SK-N-SH (cell line): ENCODE measurements around the gene VIM. TPM values are rescaled to one million over a fixed set of nuclear protein-coding genes. Genes with fewer than 3 reads are reported as not detected.

Experiments
- CTCF ChIA-PET: fragments of 300-600, 350-600 bp; formaldehyde crosslinking; extraction: SDS; loops from one replicate; lab custom pipeline; 2021; lab: Yijun Ruan, JAX
- POLR2A ChIA-PET: fragments of 350-600 bp; sonication (Branson Sonifier 250); formaldehyde crosslinking; extraction: SDS; loops from one replicate; lab custom pipeline; 2020; ENCODE audit warnings: antibody characterized with exemption, inconsistent platforms; lab: Yijun Ruan, JAX
- DNase-seq: peaks from one replicate; pipeline ENCODE4 v3.0.0; 2012
- H2AFZ ChIP-seq: fragments of 200-600 bp; sonication (generic); 2 replicates; pipeline ENCODE4 v1.8.1; 2016; ENCODE audit warnings: antibody characterized with exemption, mild to moderate bottlenecking, low read depth
- H3F3A ChIP-seq: fragments of 200-600 bp; sonication (generic); replicated peaks from 2 replicates; pipeline ENCODE3; 2016; ENCODE audit warnings: antibody characterized with exemption, mild to moderate bottlenecking; ENCODE audit not compliant: insufficient read depth
- H3K27ac ChIP-seq, 2 experiments: fragments of 200-500 bp in 1 of 2; fragments of 200-600 bp in 1 of 2; sonication (Bioruptor generic) in 1 of 2; sonication (generic), shearing (Covaris generic) in 1 of 2; 2 replicates each; pipeline versions ENCODE4 v1.5.1 to v1.6.1; 2014 to 2016; ENCODE audit warnings: low read depth in 2 of 2, inconsistent platforms in 1 of 2, low read length in 1 of 2, mild to moderate bottlenecking in 1 of 2, mixed read lengths in 1 of 2
- H3K27me3 ChIP-seq: fragments of 200-600 bp; sonication (generic), shearing (Covaris generic); 2 replicates; pipeline ENCODE4 v1.6.1; 2016; ENCODE audit warnings: mixed run types; ENCODE audit not compliant: insufficient read depth
- H3K36me3 ChIP-seq, 2 experiments: fragments of 200-500 bp in 1 of 2; fragments of 200-600 bp in 1 of 2; sonication (Bioruptor generic) in 1 of 2; sonication (generic) in 1 of 2; replicated peaks in 1 of 2; 2 replicates each; pipeline versions ENCODE3 to v1.5.1; 2014 to 2016; ENCODE audit warnings: low read length in 1 of 2, mild to moderate bottlenecking in 1 of 2; ENCODE audit not compliant: insufficient read depth in 2 of 2, control insufficient read depth in 1 of 2
- H3K4me1 ChIP-seq, 2 experiments: fragments of 200-500 bp in 1 of 2; fragments of 200-600 bp in 1 of 2; sonication (Bioruptor generic) in 1 of 2; sonication (generic), shearing (Covaris generic) in 1 of 2; 2 replicates each; pipeline versions ENCODE4 v1.5.1 to v1.6.1; 2014 to 2016; ENCODE audit warnings: low read depth in 1 of 2, low read length in 1 of 2, mixed run types in 1 of 2; ENCODE audit not compliant: insufficient read depth in 2 of 2, control insufficient read depth in 1 of 2
- H3K4me2 ChIP-seq: fragments of 200-600 bp; sonication (generic), shearing (Covaris generic); 2 replicates; pipeline ENCODE4 v1.6.1; 2017; ENCODE audit warnings: mixed run types
- H3K4me3 ChIP-seq, 2 experiments: fragments of 200-500 bp in 1 of 2; fragments of 200-600 bp in 1 of 2; sonication (Bioruptor generic) in 1 of 2; sonication (generic), shearing (Covaris generic) in 1 of 2; 2 replicates each; pipeline versions ENCODE4 v1.5.1 to v1.8.1; 2014 to 2016; ENCODE audit warnings: low read depth in 2 of 2, inconsistent platforms in 1 of 2, low read length in 1 of 2, mild to moderate bottlenecking in 1 of 2, mixed read lengths in 1 of 2, moderate library complexity in 1 of 2
- H3K79me2 ChIP-seq: fragments of 200-600 bp; sonication (generic); 2 replicates; pipeline ENCODE4 v1.8.1; 2017; ENCODE audit warnings: mild to moderate bottlenecking; ENCODE audit not compliant: insufficient read depth
- H3K9ac ChIP-seq: fragments of 200-600 bp; sonication (generic); 2 replicates; pipeline ENCODE4 v1.6.1; 2017; ENCODE audit warnings: mixed run types
- H3K9me2 ChIP-seq: fragments of 200-600 bp; sonication (generic); 2 replicates; pipeline ENCODE4 v1.6.1; 2017; ENCODE audit warnings: mixed run types
- H3K9me3 ChIP-seq: fragments of 200-600 bp; sonication (generic); 2 replicates; pipeline ENCODE4 v1.6.1; 2017; ENCODE audit warnings: mixed run types, mild to moderate bottlenecking, moderate library complexity
- H4K20me1 ChIP-seq: fragments of 200-600 bp; sonication (generic); 2 replicates; pipeline ENCODE4 v1.6.1; 2017; ENCODE audit warnings: mild to moderate bottlenecking, mixed run types; ENCODE audit not compliant: insufficient read depth
- CTCF ChIP-seq: fragments of 200-600 bp; sonication (generic); IDR thresholded peaks from 2 replicates; pipeline ENCODE4 v1.6.1; 2017; ENCODE audit warnings: antibody characterized with exemption, mild to moderate bottlenecking, moderate library complexity
- ELF1 ChIP-seq: IDR thresholded peaks from 2 replicates; pipeline ENCODE4 v1.4.0; 2012
- EZH2phosphoT487 ChIP-seq: fragments of 200-600 bp; sonication (generic); IDR thresholded peaks from 2 replicates; pipeline ENCODE4 v1.6.1; 2017; ENCODE audit warnings: low read depth, mixed run types, mild to moderate bottlenecking, antibody characterized with exemption, moderate library complexity, borderline replicate concordance
- FOXM1 ChIP-seq: IDR thresholded peaks from 2 replicates; pipeline ENCODE4 v1.4.0; 2012; ENCODE audit warnings: low read depth, mild to moderate bottlenecking
- GATA2 ChIP-seq: sonication (generic); formaldehyde crosslinking; IDR thresholded peaks from 2 replicates; pipeline ENCODE4 v1.5.0; 2020; ENCODE audit warnings: mild to moderate bottlenecking, missing genetic modification reagents
- IRF3 ChIP-seq: fragments of 150-350 bp; IDR thresholded peaks from 2 replicates; pipeline ENCODE4 v1.6.1; 2016; ENCODE audit warnings: mild to moderate bottlenecking, low read depth, low read length
- MAX ChIP-seq: IDR thresholded peaks from 2 replicates; pipeline ENCODE4 v1.4.0; 2012; ENCODE audit warnings: low read depth
- MEF2A ChIP-seq: IDR thresholded peaks from 2 replicates; pipeline ENCODE4 v1.4.0; 2012; ENCODE audit warnings: low read depth, borderline replicate concordance
- MXI1 ChIP-seq: IDR thresholded peaks from 2 replicates; pipeline ENCODE4 v1.6.1; 2012; ENCODE audit warnings: mild to moderate bottlenecking, low read depth, low read length, improper control_type of control experiment
- NFIC ChIP-seq: IDR thresholded peaks from 2 replicates; pipeline ENCODE4 v1.4.0; 2012; ENCODE audit warnings: borderline replicate concordance
- NRF1 ChIP-seq: IDR thresholded peaks from 2 replicates; pipeline ENCODE4 v1.6.1; 2012; ENCODE audit warnings: low read depth, mild to moderate bottlenecking, low read length
- PBX3 ChIP-seq: IDR thresholded peaks from 2 replicates; pipeline ENCODE4; 2012
- POLR2AphosphoS5 ChIP-seq: IDR thresholded peaks from 2 replicates; pipeline ENCODE4 v1.6.1; 2012; ENCODE audit warnings: low read depth, low read length
- RAD21 ChIP-seq: IDR thresholded peaks from 2 replicates; pipeline ENCODE4 v1.6.1; 2012; ENCODE audit warnings: mild to moderate bottlenecking, low read length
- RCOR1 ChIP-seq: fragments of 150-350 bp; IDR thresholded peaks from 2 replicates; pipeline ENCODE4 v1.6.1; 2017; ENCODE audit warnings: antibody characterized with exemption, low read length
- REST ChIP-seq: IDR thresholded peaks from 2 replicates; pipeline ENCODE4 v1.6.1; 2012; ENCODE audit warnings: mild to moderate bottlenecking, low read depth, low read length, moderate library complexity
- RFX5 ChIP-seq: IDR thresholded peaks from 2 replicates; pipeline ENCODE4 v1.6.1; 2012; ENCODE audit warnings: mild to moderate bottlenecking, improper control_type of control experiment, low read length
- RXRA ChIP-seq: IDR thresholded peaks from 2 replicates; pipeline ENCODE4 v1.4.0; 2012; ENCODE audit warnings: low read depth, mild to moderate bottlenecking, borderline replicate concordance
- TCF12 ChIP-seq: IDR thresholded peaks from 2 replicates; pipeline ENCODE4 v1.4.0; 2012
- USF1 ChIP-seq: IDR thresholded peaks from 2 replicates; pipeline ENCODE4 v1.4.0; 2012; ENCODE audit warnings: low read depth, borderline replicate concordance
- YY1 ChIP-seq: IDR thresholded peaks from 2 replicates; pipeline ENCODE4 v1.4.0; 2012; ENCODE audit warnings: low read depth, mild to moderate bottlenecking
- ZBTB33 ChIP-seq: IDR thresholded peaks from 2 replicates; pipeline ENCODE4 v1.4.0; 2012; ENCODE audit warnings: low read depth, borderline replicate concordance
- WGBS: methylation state at CpG from one replicate; pipeline ENCODE4 v1.1.6; 2017; ENCODE audit warnings: low lambda C conversion rate; 5-methylcytosine and 5-hydroxymethylcytosine counted together
- polyA plus RNA-seq, 3 experiments: library from polyadenylated mRNA; depleted of rRNA; stranded (reverse); fragments of >200 nt; gene quantifications; 2 replicates each; pipeline ENCODE4 v1.2.3, GENCODE V29; 2012

The VIM gene
- polyA plus RNA-seq, 1 of the 3 experiments (the other 2 are of a cell fraction) = 5,016 TPM

- 2% methylated on average over 41 of the region's 72 CpGs for WGBS
- no peaks in the 10 kb centered on the region for H3K9me3 ChIP-seq
- peak; percentile 85 for DNase-seq
- no peak overlapping the region for H2AFZ ChIP-seq
- H3K27me3 ChIP-seq = no peaks in the 10 kb centered on the region
- peaks cover 0 to 13% of the 10 kb centered on the region in 2 experiments; a peak in 2 of 4 replicates for H3K4me1 ChIP-seq
- CTCF ChIA-PET = interaction anchor here (0.6 to 3.7 kb wide), 16 partner anchors 8 to 1223 kb away, joined by 3 to 30 read pairs (median 5); partner anchors contain the start of gene TRDMT1
- H3K9ac ChIP-seq = peak overlapping the region; percentile 100
- H3K79me2 ChIP-seq = peaks cover 74% of the 10 kb centered on the region
- H4K20me1 ChIP-seq = peaks cover 50% of the 10 kb centered on the region
- peaks cover 28 to 49% of the 10 kb centered on the region in 2 experiments for H3K36me3 ChIP-seq
- H3K9me2 ChIP-seq = no peaks in the 10 kb centered on the region
- peak overlapping the region; percentile 94 to 100 for H3K27ac ChIP-seq
- H3K4me3 ChIP-seq = peak overlapping the region; percentile 87 to 98
- H3K4me2 ChIP-seq = peak overlapping the region; percentile 88
- H3F3A ChIP-seq = peaks cover 62% of the 10 kb centered on the region
- POLR2A ChIA-PET = interaction anchor here (1.3 to 2.5 kb wide), 3 partner anchors 15 to 369 kb away, joined by 3 to 13 read pairs (median 4); partner anchors contain the start of gene TRDMT1
- TF ChIP-seq FOXM1 (no peak), RAD21 (no peak), TCF12 (no peak), ELF1 (no peak), EZH2phosphoT487 (no peak), USF1 (no peak), RFX5 (no peak), MXI1 (peak; percentile 4; the same call in 1 of the 2 replicates), POLR2AphosphoS5 (peak; percentile 99), IRF3 (no peak), RXRA (no peak; the same call in 1 of the 2 replicates), YY1 (peak; percentile 55; the same call in 1 of the 2 replicates), REST (peak; percentile 68), NFIC (no peak), MAX (0 out of 2 replicates have a peak, but pooled peaks have one; percentile 19), ZBTB33 (no peak; the same call in 1 of the 2 replicates), NRF1 (no peak), GATA2 (CRISPR knock-in tag) (no peak), RCOR1 (no peak), PBX3 (peak; percentile 49), CTCF (no peak), MEF2A (0 out of 2 replicates have a peak, but pooled peaks have one; percentile 9)
These were observed 1.1 kb downstream of the VIM start for GRCh38 chr10:17229016-17229716.
